Uterus (tissue), 4 donors: ENCODE data around the gene NOC3L. TPM values are rescaled to one million over a fixed set of nuclear protein-coding genes. Genes with fewer than 3 reads are reported as not detected.
A peak's percentile ranks its signal among the peaks of the same experiment; 100 is the strongest.

Experiments used
- DNase-seq, 2 donors: peaks; one replicate each; pipeline ENCODE4 v3.0.0-alpha.2; 2019 to 2020
- H3K27ac ChIP-seq, 2 donors: fragments of 200-600 bp; sonication (generic); 1 replicate in 1 of 2; 2 replicates in 1 of 2; pipeline ENCODE4 v1.5.1; 2016 to 2018
- H3K27me3 ChIP-seq, 2 donors: fragments of 200-600 bp; sonication (generic); one replicate each; pipeline ENCODE4 v1.5.1; 2018 to 2019; ENCODE audit warnings: control low read depth in 1 of 2
- H3K36me3 ChIP-seq, 2 donors: fragments of 200-600 bp; sonication (generic); one replicate each; pipeline ENCODE4 v1.5.1; 2019; ENCODE audit warnings: control low read depth in 1 of 2
- H3K4me1 ChIP-seq, 2 donors: fragments of 200-600 bp; sonication (generic); one replicate each; pipeline ENCODE4 v1.5.1; 2018 to 2019; ENCODE audit warnings: control low read depth in 1 of 2
- H3K4me3 ChIP-seq, 2 donors: fragments of 200-600 bp; sonication (generic); 1 replicate in 1 of 2; 2 replicates in 1 of 2; pipeline ENCODE4 v1.5.1; 2018 to 2019; ENCODE audit warnings: mild to moderate bottlenecking in 1 of 2
- H3K9me3 ChIP-seq, 2 donors: fragments of 200-600 bp; sonication (generic); one replicate each; pipeline ENCODE4 v1.5.1; 2019; ENCODE audit warnings: control low read depth in 1 of 2
- POLR2A ChIP-seq, 2 donors: fragments of 450-650 bp; IDR thresholded peaks; one replicate each; pipeline ENCODE4 v1.6.1; 2016; ENCODE audit warnings: antibody characterized with exemption in 2 of 2, mild to moderate bottlenecking in 1 of 2, moderate library complexity in 1 of 2
- intact Hi-C: fragments of 100-400 bp; cut with DNase I; formaldehyde crosslinking; loops from one replicate; pipeline ENCODE4 v1.15.1; 2023; ENCODE audit warnings: low total_unique reads
- total RNA-seq, 4 donors: library from RNA; depleted of rRNA in 3 of 4; stranded (reverse); fragments of >200 nt in 3 of 4; gene quantifications; one replicate each; pipeline versions ENCODE4 v1.1.0 to v1.2.4, GENCODE V29; 2014 to 2023
- TF ChIP-seq, protein P1 (sequence below), 4 experiments: fragments of 200-600 bp in 2 of 4; fragments of 450-650 bp in 2 of 4; sonication (generic) in 2 of 4; IDR thresholded peaks; one replicate each; pipeline ENCODE4 v1.5.1; 2016 to 2019; ENCODE audit warnings: antibody characterized with exemption in 4 of 4, mild to moderate bottlenecking in 2 of 4, moderate library complexity in 1 of 4
- donor health status: DM: yes; HTN: yes; CAD: no.

Gene NOC3L
- total RNA-seq, 4 donors from 2014 or later: 6.2 to 48.7 (median 16.7) TPM

DNA sequence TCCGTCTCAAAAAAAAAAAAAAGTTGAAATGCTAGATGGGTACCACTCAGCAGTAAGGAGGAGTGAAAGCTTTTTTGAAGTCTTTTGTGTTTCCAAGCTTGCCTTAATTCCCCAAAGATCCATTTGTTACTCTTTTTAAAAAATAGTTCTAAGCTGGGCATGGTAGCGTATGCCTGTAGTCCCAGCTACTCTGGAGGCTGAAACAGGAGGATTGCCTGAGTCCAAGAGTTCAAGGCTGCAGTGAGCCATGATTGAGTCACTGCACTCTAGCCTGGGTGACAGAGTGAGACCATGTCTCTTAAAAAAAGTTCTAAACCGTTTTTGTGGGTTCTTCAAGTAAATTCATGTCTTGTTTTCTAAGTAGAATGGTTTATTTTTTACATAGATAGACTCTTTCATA lies 44.9 kb upstream of the NOC3L start:
- peaks cover 0 to 3% of the 10 kb centered on the region in 2 donors for H3K4me1 ChIP-seq
- H3K4me3 ChIP-seq: no peak overlapping the region
- H3K27me3 ChIP-seq: no peaks in the 10 kb centered on the region
- H3K36me3 ChIP-seq: no peaks in the 10 kb centered on the region
- intact Hi-C loops: no loop called here
- no peaks in the 10 kb centered on the region for H3K9me3 ChIP-seq
- TF ChIP-seq, protein P1, sequence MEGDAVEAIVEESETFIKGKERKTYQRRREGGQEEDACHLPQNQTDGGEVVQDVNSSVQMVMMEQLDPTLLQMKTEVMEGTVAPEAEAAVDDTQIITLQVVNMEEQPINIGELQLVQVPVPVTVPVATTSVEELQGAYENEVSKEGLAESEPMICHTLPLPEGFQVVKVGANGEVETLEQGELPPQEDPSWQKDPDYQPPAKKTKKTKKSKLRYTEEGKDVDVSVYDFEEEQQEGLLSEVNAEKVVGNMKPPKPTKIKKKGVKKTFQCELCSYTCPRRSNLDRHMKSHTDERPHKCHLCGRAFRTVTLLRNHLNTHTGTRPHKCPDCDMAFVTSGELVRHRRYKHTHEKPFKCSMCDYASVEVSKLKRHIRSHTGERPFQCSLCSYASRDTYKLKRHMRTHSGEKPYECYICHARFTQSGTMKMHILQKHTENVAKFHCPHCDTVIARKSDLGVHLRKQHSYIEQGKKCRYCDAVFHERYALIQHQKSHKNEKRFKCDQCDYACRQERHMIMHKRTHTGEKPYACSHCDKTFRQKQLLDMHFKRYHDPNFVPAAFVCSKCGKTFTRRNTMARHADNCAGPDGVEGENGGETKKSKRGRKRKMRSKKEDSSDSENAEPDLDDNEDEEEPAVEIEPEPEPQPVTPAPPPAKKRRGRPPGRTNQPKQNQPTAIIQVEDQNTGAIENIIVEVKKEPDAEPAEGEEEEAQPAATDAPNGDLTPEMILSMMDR (IDR thresholded peaks at IDR 0.05): no peak
- no peak for TF ChIP-seq POLR2A (IDR thresholded peaks at IDR 0.05)
- H3K27ac ChIP-seq: no peak overlapping the region
- DNase-seq: no peak

DNA sequence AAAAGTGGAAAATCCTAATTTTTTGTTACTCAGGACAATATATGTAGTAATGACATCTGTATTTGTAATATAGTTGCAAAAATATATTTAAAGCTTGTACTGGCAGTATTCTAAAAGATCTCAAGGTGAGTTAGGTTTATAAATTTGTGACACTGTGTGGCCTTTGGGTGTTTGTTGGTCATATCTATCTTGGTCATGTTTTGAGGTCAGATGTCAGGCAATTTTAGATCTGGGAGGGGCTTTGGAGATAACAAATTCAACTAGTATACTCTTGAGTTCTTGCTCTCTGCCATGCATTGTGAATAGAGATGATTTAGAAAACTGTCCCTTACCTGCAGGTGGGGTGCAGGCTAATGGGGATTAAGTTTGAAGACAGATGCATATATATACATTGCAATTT lies 42.7 kb upstream of the NOC3L start:
- intact Hi-C loops: no loop called here
- H3K4me1 ChIP-seq: peaks cover 0 to 3% of the 10 kb centered on the region in 2 donors
- no peak overlapping the region for H3K27ac ChIP-seq
- no peaks in the 10 kb centered on the region for H3K36me3 ChIP-seq
- H3K27me3 ChIP-seq: no peaks in the 10 kb centered on the region
- TF ChIP-seq POLR2A (IDR thresholded peaks at IDR 0.05): no peak
- TF ChIP-seq, protein P1 (IDR thresholded peaks at IDR 0.05): no peak
- H3K9me3 ChIP-seq: no peaks in the 10 kb centered on the region
- DNase-seq: no peak
- no peak overlapping the region for H3K4me3 ChIP-seq

DNA sequence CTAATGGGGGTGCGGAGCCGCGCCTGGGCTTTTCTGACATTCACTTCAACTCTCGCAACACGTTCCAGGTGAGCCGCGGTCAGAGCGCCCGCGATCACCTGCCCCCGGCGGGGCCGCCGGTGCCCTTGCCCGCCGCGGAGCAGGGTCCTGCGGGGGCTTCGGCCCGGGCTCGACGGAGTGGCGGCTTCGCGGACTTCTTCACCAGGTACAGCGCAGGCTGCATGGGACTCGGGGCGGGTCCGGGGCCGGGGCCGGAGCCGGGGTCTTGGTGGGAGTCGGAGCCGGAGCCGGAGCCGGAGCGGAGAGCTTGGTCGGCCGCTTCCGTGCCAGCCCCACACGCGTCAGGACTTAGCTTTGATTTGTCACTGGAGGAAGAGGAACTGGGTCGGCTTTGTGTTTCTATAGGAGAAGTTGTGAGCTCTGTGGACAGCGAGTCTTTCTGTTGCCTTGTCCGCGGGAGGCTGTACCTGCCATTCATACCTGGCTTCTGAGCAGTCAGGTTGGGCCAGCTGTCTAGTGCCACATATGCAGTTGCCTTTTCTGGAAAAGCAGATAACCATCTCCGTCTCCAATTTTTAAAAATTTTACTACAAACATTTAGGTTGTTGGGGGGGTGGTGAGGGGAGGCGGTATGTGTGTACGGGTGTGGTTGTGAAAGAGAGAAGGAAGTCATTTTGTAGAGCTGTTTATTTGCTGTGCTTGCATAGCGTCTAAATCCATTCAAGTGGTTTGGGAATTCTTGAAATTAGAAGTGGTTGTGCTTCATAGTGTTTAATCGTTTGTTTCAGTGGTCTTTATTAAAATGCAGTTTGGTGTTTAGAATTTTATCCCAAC lies 40.9 kb upstream of the NOC3L start:
- no peaks in the 10 kb centered on the region for H3K36me3 ChIP-seq
- H3K27ac ChIP-seq: peak overlapping the region; percentile 84 to 93
- H3K4me1 ChIP-seq: peaks cover 0 to 3% of the 10 kb centered on the region in 2 donors
- TF ChIP-seq, protein P1 (IDR thresholded peaks at IDR 0.05): no peak
- TF ChIP-seq POLR2A (IDR thresholded peaks at IDR 0.05): peak in 1 of 2 donors; percentile 32
- intact Hi-C loops: no loop called here
- no peaks in the 10 kb centered on the region for H3K27me3 ChIP-seq
- DNase-seq: peak; percentile 26 to 33
- H3K4me3 ChIP-seq: peak overlapping the region; percentile 59 to 92
- H3K9me3 ChIP-seq: no peaks in the 10 kb centered on the region

DNA sequence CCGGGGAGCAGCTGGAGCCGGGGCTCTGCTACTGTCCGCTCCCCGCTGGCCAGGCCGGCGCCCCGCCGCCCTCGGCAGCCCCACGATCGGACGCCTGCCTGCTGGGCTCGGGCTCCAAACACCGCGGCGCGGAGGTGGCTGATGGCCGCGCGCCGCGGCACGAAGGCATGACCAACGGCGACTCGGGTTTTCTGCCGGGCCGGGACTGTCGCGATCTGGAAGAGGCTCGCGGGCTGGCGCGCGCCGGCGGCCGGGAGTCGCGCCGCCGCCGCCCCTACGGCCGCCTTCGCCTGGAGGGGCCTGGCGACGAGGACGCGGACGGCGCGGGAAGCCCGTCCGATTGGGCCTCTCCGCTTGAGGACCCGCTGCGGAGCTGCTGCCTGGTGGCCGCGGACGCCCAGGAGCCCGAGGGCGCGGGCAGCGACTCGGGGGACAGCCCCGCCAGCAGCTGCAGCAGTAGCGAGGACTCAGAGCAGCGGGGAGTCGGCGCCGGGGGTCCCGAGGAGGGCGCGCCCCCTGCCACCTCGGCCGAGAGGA lies 40.2 kb upstream of the NOC3L start:
- Histone ChIP-seq H3K4me1 (peaks cover 0 to 3% of the 10 kb centered on the region in 2 donors), H3K36me3 (no peaks in the 10 kb centered on the region), H3K9me3 (no peaks in the 10 kb centered on the region), H3K4me3 (peak overlapping the region; percentile 59 to 92), H3K27me3 (no peaks in the 10 kb centered on the region), H3K27ac (peak overlapping the region; percentile 84 to 93)
- TF ChIP-seq POLR2A (IDR thresholded peaks at IDR 0.05): no peak
- TF ChIP-seq, protein P1 (IDR thresholded peaks at IDR 0.05): peak in 1 of 4 experiments; percentile 0
- intact Hi-C loops: no loop called here
- DNase-seq: no peak

DNA sequence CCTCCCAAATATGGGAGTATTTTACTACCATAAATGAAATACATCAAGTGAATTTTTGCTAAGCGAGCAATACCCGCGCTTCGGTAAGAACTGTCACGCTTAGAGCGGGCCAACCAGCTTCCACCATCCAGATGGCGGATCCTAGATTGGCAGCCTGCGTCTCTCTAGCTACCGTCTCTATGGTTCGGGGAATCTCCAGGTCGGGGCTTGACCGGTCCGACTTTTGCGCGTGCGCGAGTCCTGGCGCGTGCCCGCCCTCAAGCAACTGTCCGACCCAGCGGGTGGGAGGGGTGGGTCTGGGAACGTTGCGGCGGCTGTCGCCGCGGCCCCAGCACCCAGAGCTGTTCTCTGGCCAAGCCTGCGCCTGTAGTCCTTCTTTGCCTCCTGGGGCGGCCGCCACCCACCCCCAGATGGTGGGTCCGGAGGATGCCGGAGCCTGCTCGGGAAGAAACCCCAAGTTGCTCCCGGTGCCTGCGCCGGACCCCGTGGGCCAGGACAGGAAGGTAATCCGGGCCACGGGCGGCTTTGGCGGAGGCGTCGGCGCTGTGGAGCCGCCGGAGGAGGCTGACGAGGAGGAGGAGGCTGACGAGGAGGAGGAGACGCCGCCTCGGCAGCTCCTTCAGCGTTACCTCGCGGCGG lies 39.6 kb upstream of the NOC3L start, which contains the start of gene TBC1D12:
TSS of gene TBC1D12 (plus strand) at position 338 of the 639 bp plus-strand sequence. CDS start at position 411, 73 bp downstream.
- H3K27me3 ChIP-seq: no peaks in the 10 kb centered on the region
- intact Hi-C loops: no loop called here
- H3K4me1 ChIP-seq: peaks cover 0 to 3% of the 10 kb centered on the region in 2 donors
- H3K27ac ChIP-seq: peak within 1 kb of the TSS; percentile 84 to 93
- H3K36me3 ChIP-seq: no peaks in the 10 kb centered on the region
- DNase-seq: peak; percentile 94 to 95
- H3K4me3 ChIP-seq: peak within 1 kb of the TSS; percentile 59 to 92
- TF ChIP-seq, protein P1 (IDR thresholded peaks at IDR 0.05): peak in 2 of 4 experiments; percentile 7 to 20
- TF ChIP-seq POLR2A (IDR thresholded peaks at IDR 0.05): peak in 1 of 2 donors; percentile 64
- no peaks in the 10 kb centered on the region for H3K9me3 ChIP-seq
